GM23248 (cell line): ENCODE measurements around the gene CTIF.

ENCODE experiments used
- EZH2 ChIP-seq: fragments of 200-600 bp; sonication (generic); IDR thresholded peaks from 2 replicates; pipeline ENCODE4 v1.6.1; 2018; ENCODE audit warnings: antibody characterized with exemption, mild to moderate bottlenecking; ENCODE audit not compliant: insufficient read depth, poor library complexity, severe bottlenecking
- EZH2phosphoT487 ChIP-seq: fragments of 200-600 bp; sonication (generic); IDR thresholded peaks from 2 replicates; pipeline ENCODE4 v1.6.1; 2018; ENCODE audit warnings: antibody characterized with exemption, moderate library complexity, mild to moderate bottlenecking, low read depth; ENCODE audit not compliant: insufficient read depth

DNA sequence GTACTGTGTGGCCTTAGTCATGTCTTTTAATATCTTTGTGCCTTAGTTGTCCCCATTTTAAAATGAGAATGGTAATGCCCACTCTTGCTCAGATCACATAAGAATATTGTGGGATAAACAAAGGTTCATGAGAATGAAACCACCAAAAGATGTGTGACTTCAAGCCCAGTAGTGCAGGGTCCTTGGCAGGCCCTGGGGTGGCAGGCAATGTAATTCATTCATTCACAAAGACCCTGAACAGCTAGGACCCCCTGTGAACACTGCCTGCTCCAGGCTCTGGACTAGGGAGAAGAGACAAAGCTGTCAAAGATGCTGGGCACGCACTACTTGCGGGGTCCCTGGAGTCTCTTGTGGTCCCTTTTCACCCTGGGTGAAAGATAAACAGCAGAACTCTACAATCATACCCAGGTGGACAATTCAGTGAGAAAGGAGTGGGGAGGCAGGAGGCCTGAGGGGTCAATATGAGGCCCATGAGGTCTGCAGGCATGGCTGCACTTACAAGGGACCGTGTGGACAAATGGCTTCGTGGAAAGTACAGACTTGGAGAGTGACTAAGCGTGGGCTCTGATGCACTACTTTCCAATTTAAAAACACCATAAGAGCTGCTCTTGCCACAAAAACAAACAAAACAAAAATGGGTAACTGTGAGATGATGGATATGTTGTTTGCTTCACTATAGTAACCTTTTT is 275.8 kb downstream of the CTIF start:
- TF ChIP-seq EZH2 (no peak), EZH2phosphoT487 (no peak)
